Measurements from ENCODE around the gene DOCK11. TPM values are rescaled to one million over a fixed set of nuclear protein-coding genes. Genes with fewer than 3 reads are reported as not detected.

DOCK11 gene
- total RNA-seq, 1 donor from 2014 or later, result 22.1 TPM

DNA sequence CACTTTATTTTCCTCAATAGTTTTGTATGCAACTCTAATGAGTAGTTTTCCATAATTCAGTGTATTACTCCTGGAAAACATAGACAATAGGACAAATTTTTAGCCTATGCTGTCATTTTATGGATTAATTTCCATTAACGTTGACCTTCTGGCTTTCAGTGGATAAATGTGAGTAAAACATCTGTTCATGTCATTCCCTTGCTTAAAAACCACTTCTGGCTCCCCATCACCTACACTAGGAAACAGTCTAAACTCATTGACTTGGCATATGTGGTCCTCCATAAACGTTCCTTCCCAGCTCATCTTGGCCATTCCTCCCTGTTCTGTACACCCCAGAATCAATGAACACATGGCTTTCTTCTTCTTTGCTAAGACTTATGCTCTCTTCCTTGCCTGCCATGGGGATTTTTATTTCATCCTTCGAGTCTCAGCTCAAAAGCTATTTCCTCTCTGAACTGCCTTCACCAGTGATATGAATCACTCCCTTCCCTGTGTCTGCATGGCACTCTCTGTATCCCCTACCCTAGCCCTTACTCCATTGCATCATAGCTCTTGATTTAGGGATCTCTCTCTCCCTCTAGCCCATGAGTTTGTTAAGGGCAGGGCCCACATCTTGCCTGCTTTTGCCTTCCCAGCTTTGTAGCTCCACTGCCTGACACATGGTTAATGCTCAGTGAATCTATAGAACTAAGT, 34.8 kb downstream of the DOCK11 start:
- peaks cover 14% of the 10 kb centered on the region for H3K9me3 Mint-ChIP-seq (ENCODE audit: low read depth)
- H3K4me3 Mint-ChIP-seq (ENCODE audit: unreplicated experiment), result no peak overlapping the region
- peak overlapping the region; percentile 10 for H3K27ac Mint-ChIP-seq (ENCODE audit: unreplicated experiment)
- TF ChIP-seq, protein P1, sequence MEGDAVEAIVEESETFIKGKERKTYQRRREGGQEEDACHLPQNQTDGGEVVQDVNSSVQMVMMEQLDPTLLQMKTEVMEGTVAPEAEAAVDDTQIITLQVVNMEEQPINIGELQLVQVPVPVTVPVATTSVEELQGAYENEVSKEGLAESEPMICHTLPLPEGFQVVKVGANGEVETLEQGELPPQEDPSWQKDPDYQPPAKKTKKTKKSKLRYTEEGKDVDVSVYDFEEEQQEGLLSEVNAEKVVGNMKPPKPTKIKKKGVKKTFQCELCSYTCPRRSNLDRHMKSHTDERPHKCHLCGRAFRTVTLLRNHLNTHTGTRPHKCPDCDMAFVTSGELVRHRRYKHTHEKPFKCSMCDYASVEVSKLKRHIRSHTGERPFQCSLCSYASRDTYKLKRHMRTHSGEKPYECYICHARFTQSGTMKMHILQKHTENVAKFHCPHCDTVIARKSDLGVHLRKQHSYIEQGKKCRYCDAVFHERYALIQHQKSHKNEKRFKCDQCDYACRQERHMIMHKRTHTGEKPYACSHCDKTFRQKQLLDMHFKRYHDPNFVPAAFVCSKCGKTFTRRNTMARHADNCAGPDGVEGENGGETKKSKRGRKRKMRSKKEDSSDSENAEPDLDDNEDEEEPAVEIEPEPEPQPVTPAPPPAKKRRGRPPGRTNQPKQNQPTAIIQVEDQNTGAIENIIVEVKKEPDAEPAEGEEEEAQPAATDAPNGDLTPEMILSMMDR (IDR thresholded peaks at IDR 0.05), result no peak
- no peaks in the 10 kb centered on the region for H3K36me3 Mint-ChIP-seq (ENCODE audit: low read depth)
- H3K27me3 Mint-ChIP-seq (ENCODE audit: low read depth), result no peaks in the 10 kb centered on the region
- H3K4me1 Mint-ChIP-seq (ENCODE audit: low read depth), result peaks cover 29% of the 10 kb centered on the region
- no peak for DNase-seq (ENCODE audit: low spot score)

DNA sequence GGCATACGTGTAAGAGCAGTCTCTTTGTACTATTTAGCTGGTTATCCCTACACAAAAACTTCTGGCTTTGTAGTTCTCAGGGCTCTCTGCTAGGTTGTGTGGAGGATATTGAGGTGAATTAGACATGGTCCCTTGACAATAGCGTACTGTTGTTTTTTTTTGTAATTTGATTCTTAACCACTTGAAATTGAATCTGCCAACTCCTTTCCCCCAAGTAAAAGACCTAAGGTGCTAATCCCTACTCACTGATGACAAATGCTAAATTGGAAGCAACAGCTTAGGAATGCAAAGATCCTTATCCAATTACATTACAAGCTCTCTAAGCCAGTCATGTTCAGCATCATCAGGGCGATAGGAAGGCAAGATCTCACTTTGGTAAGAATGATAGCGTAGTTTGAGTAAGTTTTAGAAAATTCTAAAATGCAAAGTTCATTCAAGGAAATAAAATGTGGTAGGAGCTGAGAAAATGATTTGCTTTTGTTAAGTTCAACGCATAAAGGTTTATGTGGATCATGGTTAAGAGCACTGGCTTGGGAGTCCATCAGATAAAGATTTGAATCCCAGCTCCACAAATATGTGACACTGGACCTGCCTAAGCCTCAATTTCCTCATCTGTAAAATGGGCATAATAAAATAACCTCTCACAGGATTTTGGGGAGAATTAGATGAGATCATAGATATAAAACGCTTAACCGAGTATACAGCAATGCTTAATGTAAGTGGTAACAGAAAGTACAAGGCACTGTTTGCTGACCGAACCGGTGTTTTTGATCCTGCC, 39.3 kb downstream of the DOCK11 start:
- Mint-ChIP-seq H3K4me3 (ENCODE audit: unreplicated experiment) (no peak overlapping the region), H3K9me3 (ENCODE audit: low read depth) (peaks cover 11% of the 10 kb centered on the region), H3K27ac (ENCODE audit: unreplicated experiment) (no peak overlapping the region), H3K4me1 (ENCODE audit: low read depth) (peaks cover 49% of the 10 kb centered on the region), H3K36me3 (ENCODE audit: low read depth) (no peaks in the 10 kb centered on the region), H3K27me3 (ENCODE audit: low read depth) (no peaks in the 10 kb centered on the region)
- no peak for DNase-seq (ENCODE audit: low spot score)
- TF ChIP-seq, protein P1 (IDR thresholded peaks at IDR 0.05), result no peak

DNA sequence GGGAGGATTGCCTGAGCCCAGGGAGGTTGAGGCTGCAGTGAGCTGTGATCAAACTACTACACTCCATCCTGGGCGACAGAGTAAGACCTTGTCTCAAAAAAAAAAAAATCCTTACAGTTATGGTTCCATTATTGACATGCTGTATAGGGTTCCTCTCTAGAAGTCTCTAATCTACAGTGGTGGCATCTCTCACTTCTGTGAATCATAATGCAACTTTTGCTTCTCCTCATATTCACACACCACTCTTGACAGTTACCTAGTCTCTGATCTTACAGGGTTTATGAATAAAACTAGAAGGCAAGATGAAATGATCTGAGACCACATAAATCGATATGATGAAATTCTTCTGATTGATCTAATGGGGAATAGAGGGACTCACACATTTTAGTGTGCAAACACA, 40.6 kb downstream of the DOCK11 start:
- TF ChIP-seq, protein P1 (IDR thresholded peaks at IDR 0.05), result no peak
- Mint-ChIP-seq H3K9me3 (ENCODE audit: low read depth) (peaks cover 6% of the 10 kb centered on the region), H3K27me3 (ENCODE audit: low read depth) (no peaks in the 10 kb centered on the region), H3K36me3 (ENCODE audit: low read depth) (no peaks in the 10 kb centered on the region), H3K27ac (ENCODE audit: unreplicated experiment) (peak overlapping the region; percentile 49), H3K4me1 (ENCODE audit: low read depth) (peaks cover 44% of the 10 kb centered on the region), H3K4me3 (ENCODE audit: unreplicated experiment) (no peak overlapping the region)
- DNase-seq (ENCODE audit: low spot score), result no peak

DNA sequence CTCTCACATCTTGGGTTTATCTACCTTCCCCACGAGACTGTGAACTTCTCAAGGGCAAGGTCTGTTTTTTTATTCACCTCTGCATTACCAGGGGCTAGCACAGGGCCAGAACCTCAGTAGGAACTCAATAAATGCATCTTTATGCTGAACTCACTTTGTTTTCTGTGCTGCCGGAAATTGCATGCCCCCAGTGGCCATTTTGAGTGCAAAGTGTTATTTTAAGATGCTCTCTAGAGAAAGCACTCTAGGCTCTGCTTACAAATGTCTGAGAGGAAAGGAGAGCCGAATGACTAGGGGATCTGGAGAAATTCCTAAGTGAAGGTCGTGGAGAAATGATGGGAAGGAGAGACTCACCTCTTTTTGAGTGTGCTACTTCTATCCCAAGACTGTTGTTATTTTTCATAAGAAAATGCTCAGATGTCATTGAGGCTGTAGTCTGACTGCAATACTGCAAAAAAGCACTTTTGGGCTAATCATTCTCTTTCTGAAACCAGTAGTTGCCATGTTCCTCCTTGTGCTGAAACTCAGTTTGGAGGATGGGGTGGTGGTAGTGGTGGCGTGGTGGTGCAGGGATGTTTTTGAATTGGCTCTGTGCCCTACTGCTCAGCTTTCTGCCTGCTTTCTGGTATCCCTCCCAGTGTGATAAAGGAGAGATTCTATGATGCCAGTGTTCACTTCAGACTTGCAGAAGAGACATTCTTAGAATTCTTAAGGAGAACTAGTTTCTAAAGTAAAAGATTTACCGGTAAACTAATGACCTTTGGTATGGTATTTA, 41.3 kb downstream of the DOCK11 start:
- Mint-ChIP-seq H3K27ac (ENCODE audit: unreplicated experiment) (peak overlapping the region; percentile 49), H3K4me3 (ENCODE audit: unreplicated experiment) (no peak overlapping the region), H3K9me3 (ENCODE audit: low read depth) (peaks cover 4% of the 10 kb centered on the region), H3K4me1 (ENCODE audit: low read depth) (peaks cover 47% of the 10 kb centered on the region), H3K27me3 (ENCODE audit: low read depth) (no peaks in the 10 kb centered on the region), H3K36me3 (ENCODE audit: low read depth) (no peaks in the 10 kb centered on the region)
- TF ChIP-seq, protein P1 (IDR thresholded peaks at IDR 0.05), result peak; percentile 73
- no peak for DNase-seq (ENCODE audit: low spot score)

DNA sequence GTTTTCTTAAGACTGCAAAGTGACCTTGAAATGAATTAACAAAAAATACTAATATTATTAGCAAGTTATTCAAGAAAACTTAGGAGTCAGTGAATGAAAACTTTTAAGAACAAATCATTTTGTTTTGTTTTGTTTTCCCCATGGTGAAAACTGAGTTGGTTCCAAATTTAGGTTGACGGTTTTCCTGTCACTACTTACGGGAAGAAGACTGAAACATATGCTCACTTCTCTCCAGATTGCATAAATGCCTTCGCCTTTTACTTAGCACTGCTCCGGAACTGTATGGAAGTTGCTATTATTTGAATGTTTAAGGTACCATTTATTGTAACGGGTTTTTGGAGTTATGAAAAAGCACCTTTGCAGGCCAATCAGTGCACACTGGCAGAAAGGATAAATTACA, 42.8 kb downstream of the DOCK11 start:
- TF ChIP-seq, protein P1 (IDR thresholded peaks at IDR 0.05), result no peak
- H3K27ac Mint-ChIP-seq (ENCODE audit: unreplicated experiment), result no peak overlapping the region
- H3K9me3 Mint-ChIP-seq (ENCODE audit: low read depth), result no peaks in the 10 kb centered on the region
- no peak overlapping the region for H3K4me3 Mint-ChIP-seq (ENCODE audit: unreplicated experiment)
- no peaks in the 10 kb centered on the region for H3K36me3 Mint-ChIP-seq (ENCODE audit: low read depth)
- H3K4me1 Mint-ChIP-seq (ENCODE audit: low read depth), result peaks cover 47% of the 10 kb centered on the region
- no peaks in the 10 kb centered on the region for H3K27me3 Mint-ChIP-seq (ENCODE audit: low read depth)
- no peak for DNase-seq (ENCODE audit: low spot score)
